Measurements from ENCODE around the gene RAB11FIP3. TPM values are rescaled to one million over a fixed set of nuclear protein-coding genes. Genes with fewer than 3 reads are reported as not detected.

The RAB11FIP3 gene
- total and polyA plus RNA-seq, 4 donors: 22.0 to 68.8 (median 61.9) TPM

- H3K4me1 ChIP-seq (ENCODE audit: control insufficient read depth in 1 of 2, insufficient read depth in 2 of 2, low read length in 2 of 2): no peaks in the 10 kb centered on the region
- DNase-seq (no peak), ATAC-seq (ENCODE audit: low FRiP score) (no peak)
- intact Hi-C loops (cut with DNase I): no loop called here
- H3K9me3 ChIP-seq (ENCODE audit: control insufficient read depth, low read length): no peaks in the 10 kb centered on the region
- 84 to 88% methylated on average over 27 to 29 of the region's 29 CpGs for WGBS, 2 donors
- no peak overlapping the region for H3K4me3 ChIP-seq (ENCODE audit: low read length in 2 of 2)
- no peaks in the 10 kb centered on the region for H3K27me3 ChIP-seq (ENCODE audit: control insufficient read depth in 1 of 2, insufficient read depth in 2 of 2, low read length in 1 of 2)
- H3K36me3 ChIP-seq (ENCODE audit: control insufficient read depth in 1 of 2, insufficient read depth in 2 of 2, low read length in 1 of 2): no peaks in the 10 kb centered on the region
- H3K27ac ChIP-seq (ENCODE audit: low read depth in 1 of 2, low read length in 2 of 2): no peak overlapping the region
These were observed 115.3 kb downstream of the RAB11FIP3 start for GRCh38 chr16:540645-541340.

GRCh38 chr16:543301-544164, 118.1 kb downstream of the RAB11FIP3 start:
- 91 to 92% methylated on average over 50 to 51 of the region's 51 CpGs for WGBS, 2 donors
- no peak overlapping the region for H3K4me3 ChIP-seq (ENCODE audit: low read length in 2 of 2)
- no peaks in the 10 kb centered on the region for H3K36me3 ChIP-seq (ENCODE audit: control insufficient read depth in 1 of 2, insufficient read depth in 2 of 2, low read length in 1 of 2)
- no peak overlapping the region for H3K27ac ChIP-seq (ENCODE audit: low read depth in 1 of 2, low read length in 2 of 2)
- no peak for ATAC-seq (ENCODE audit: low FRiP score)
- intact Hi-C loops (cut with DNase I): no loop called here
- no peaks in the 10 kb centered on the region for H3K9me3 ChIP-seq (ENCODE audit: control insufficient read depth, low read length)
- H3K4me1 ChIP-seq (ENCODE audit: control insufficient read depth in 1 of 2, insufficient read depth in 2 of 2, low read length in 2 of 2): no peaks in the 10 kb centered on the region
- no peaks in the 10 kb centered on the region for H3K27me3 ChIP-seq (ENCODE audit: control insufficient read depth in 1 of 2, insufficient read depth in 2 of 2, low read length in 1 of 2)
- DNase-seq: no peak

- no peaks in the 10 kb centered on the region for H3K9me3 ChIP-seq (ENCODE audit: control insufficient read depth, low read length)
- 95% methylated on average over 46 of the region's 46 CpGs for WGBS, 2 donors
- H3K4me1 ChIP-seq (ENCODE audit: control insufficient read depth in 1 of 2, insufficient read depth in 2 of 2, low read length in 2 of 2): no peaks in the 10 kb centered on the region
- ATAC-seq (ENCODE audit: low FRiP score) (no peak), DNase-seq (no peak)
- H3K4me3 ChIP-seq (ENCODE audit: low read length in 2 of 2): no peak overlapping the region
- no peaks in the 10 kb centered on the region for H3K27me3 ChIP-seq (ENCODE audit: control insufficient read depth in 1 of 2, insufficient read depth in 2 of 2, low read length in 1 of 2)
- no peaks in the 10 kb centered on the region for H3K36me3 ChIP-seq (ENCODE audit: control insufficient read depth in 1 of 2, insufficient read depth in 2 of 2, low read length in 1 of 2)
- intact Hi-C loops (cut with DNase I): no loop called here
- H3K27ac ChIP-seq (ENCODE audit: low read depth in 1 of 2, low read length in 2 of 2): no peak overlapping the region
These were observed 119.1 kb downstream of the RAB11FIP3 start for GRCh38 chr16:544517-544916.

GRCh38 chr16:546909-547770, 121.7 kb downstream of the RAB11FIP3 start:
- Histone ChIP-seq H3K4me3 (ENCODE audit: low read length in 2 of 2) (no peak overlapping the region), H3K4me1 (ENCODE audit: control insufficient read depth in 1 of 2, insufficient read depth in 2 of 2, low read length in 2 of 2) (no peaks in the 10 kb centered on the region), H3K27me3 (ENCODE audit: control insufficient read depth in 1 of 2, insufficient read depth in 2 of 2, low read length in 1 of 2) (no peaks in the 10 kb centered on the region), H3K27ac (ENCODE audit: low read depth in 1 of 2, low read length in 2 of 2) (no peak overlapping the region), H3K36me3 (ENCODE audit: control insufficient read depth in 1 of 2, insufficient read depth in 2 of 2, low read length in 1 of 2) (no peaks in the 10 kb centered on the region), H3K9me3 (ENCODE audit: control insufficient read depth, low read length) (no peaks in the 10 kb centered on the region)
- intact Hi-C loops (cut with DNase I): no loop called here
- peak; percentile 48 for ATAC-seq (ENCODE audit: low FRiP score)
- WGBS, 2 donors: 87% methylated on average over 40 to 60 of the region's 60 CpGs
- DNase-seq: peak; percentile 80 to 89

GRCh38 chr16:548586-548985, 123.1 kb downstream of the RAB11FIP3 start:
- intact Hi-C loops (cut with DNase I): no loop called here
- no peak overlapping the region for H3K4me3 ChIP-seq (ENCODE audit: low read length in 2 of 2)
- 94 to 95% methylated on average over 21 of the region's 21 CpGs for WGBS, 2 donors
- H3K27me3 ChIP-seq (ENCODE audit: control insufficient read depth in 1 of 2, insufficient read depth in 2 of 2, low read length in 1 of 2): no peaks in the 10 kb centered on the region
- no peak overlapping the region for H3K27ac ChIP-seq (ENCODE audit: low read depth in 1 of 2, low read length in 2 of 2)
- H3K36me3 ChIP-seq (ENCODE audit: control insufficient read depth in 1 of 2, insufficient read depth in 2 of 2, low read length in 1 of 2): no peaks in the 10 kb centered on the region
- H3K4me1 ChIP-seq (ENCODE audit: control insufficient read depth in 1 of 2, insufficient read depth in 2 of 2, low read length in 2 of 2): no peaks in the 10 kb centered on the region
- no peaks in the 10 kb centered on the region for H3K9me3 ChIP-seq (ENCODE audit: control insufficient read depth, low read length)
- no peak for ATAC-seq (ENCODE audit: low FRiP score)
- DNase-seq: no peak

- DNase-seq: no peak
- 94 to 95% methylated on average over 54 of the region's 54 CpGs for WGBS, 2 donors
- Histone ChIP-seq H3K4me1 (ENCODE audit: control insufficient read depth in 1 of 2, insufficient read depth in 2 of 2, low read length in 2 of 2) (no peaks in the 10 kb centered on the region), H3K27me3 (ENCODE audit: control insufficient read depth in 1 of 2, insufficient read depth in 2 of 2, low read length in 1 of 2) (no peaks in the 10 kb centered on the region), H3K4me3 (ENCODE audit: low read length in 2 of 2) (no peak overlapping the region), H3K27ac (ENCODE audit: low read depth in 1 of 2, low read length in 2 of 2) (no peak overlapping the region), H3K36me3 (ENCODE audit: control insufficient read depth in 1 of 2, insufficient read depth in 2 of 2, low read length in 1 of 2) (no peaks in the 10 kb centered on the region), H3K9me3 (ENCODE audit: control insufficient read depth, low read length) (no peaks in the 10 kb centered on the region)
- intact Hi-C loops (cut with DNase I): no loop called here
- no peak for ATAC-seq (ENCODE audit: low FRiP score)
These were observed 124.3 kb downstream of the RAB11FIP3 start for GRCh38 chr16:549544-550263.

GRCh38 chr16:551210-551609, 125.8 kb downstream of the RAB11FIP3 start:
- Histone ChIP-seq H3K4me1 (ENCODE audit: control insufficient read depth in 1 of 2, insufficient read depth in 2 of 2, low read length in 2 of 2) (no peaks in the 10 kb centered on the region), H3K4me3 (ENCODE audit: low read length in 2 of 2) (no peak overlapping the region), H3K27me3 (ENCODE audit: control insufficient read depth in 1 of 2, insufficient read depth in 2 of 2, low read length in 1 of 2) (no peaks in the 10 kb centered on the region), H3K36me3 (ENCODE audit: control insufficient read depth in 1 of 2, insufficient read depth in 2 of 2, low read length in 1 of 2) (no peaks in the 10 kb centered on the region), H3K9me3 (ENCODE audit: control insufficient read depth, low read length) (no peaks in the 10 kb centered on the region), H3K27ac (ENCODE audit: low read depth in 1 of 2, low read length in 2 of 2) (no peak overlapping the region)
- intact Hi-C loops (cut with DNase I): no loop called here
- DNase-seq: no peak
- 96 to 98% methylated on average over 25 to 28 of the region's 28 CpGs for WGBS, 2 donors
- no peak for ATAC-seq (ENCODE audit: low FRiP score)

GRCh38 chr16:552171-552570, 126.7 kb downstream of the RAB11FIP3 start:
- ATAC-seq (ENCODE audit: low FRiP score): no peak
- Histone ChIP-seq H3K27ac (ENCODE audit: low read depth in 1 of 2, low read length in 2 of 2) (no peak overlapping the region), H3K4me1 (ENCODE audit: control insufficient read depth in 1 of 2, insufficient read depth in 2 of 2, low read length in 2 of 2) (no peaks in the 10 kb centered on the region), H3K27me3 (ENCODE audit: control insufficient read depth in 1 of 2, insufficient read depth in 2 of 2, low read length in 1 of 2) (no peaks in the 10 kb centered on the region), H3K4me3 (ENCODE audit: low read length in 2 of 2) (no peak overlapping the region), H3K9me3 (ENCODE audit: control insufficient read depth, low read length) (no peaks in the 10 kb centered on the region), H3K36me3 (ENCODE audit: control insufficient read depth in 1 of 2, insufficient read depth in 2 of 2, low read length in 1 of 2) (no peaks in the 10 kb centered on the region)
- intact Hi-C loops (cut with DNase I): no loop called here
- 96 to 97% methylated on average over 27 to 35 of the region's 35 CpGs for WGBS, 2 donors
- no peak for DNase-seq

Data from aorta (tissue), 5 donors.